GM19468 (cell line): ENCODE data around the gene COQ7.

Experiments used
- ATAC-seq: cut with Tn5 transposase; IDR thresholded peaks from one replicate; pipeline ENCODE4 v1.9.1; 2021; ENCODE audit warnings: mild to moderate bottlenecking, moderate library complexity, moderate number of reproducible peaks; ENCODE audit not compliant: unreplicated experiment; ENCODE audit errors: extremely low read depth

Gene COQ7

GRCh38 chr16:19110537-19111360, 43.3 kb downstream of the COQ7 start:
- no peak for ATAC-seq

GRCh38 chr16:19112099-19112407, 44.6 kb downstream of the COQ7 start:
- ATAC-seq = no peak

GRCh38 chr16:19113577-19114358, 46.4 kb downstream of the COQ7 start, which contains the start of gene ITPRIPL2:
Gene ITPRIPL2 (plus strand): TSS chr16:19113964. CDS start chr16:19114462, 498 bp downstream.
- ATAC-seq = no peak

GRCh38 chr16:19114359-19115147, 47.1 kb downstream of the COQ7 start:
- ATAC-seq = no peak

GRCh38 chr16:19115148-19116021, 48.0 kb downstream of the COQ7 start:
- ATAC-seq = no peak

GRCh38 chr16:19116711-19117449, 49.5 kb downstream of the COQ7 start:
- ATAC-seq = no peak

- ATAC-seq = no peak
These were observed 51.6 kb downstream of the COQ7 start for GRCh38 chr16:19118938-19119431.

GRCh38 chr16:19119564-19119963, 52.1 kb downstream of the COQ7 start:
- ATAC-seq = no peak

- ATAC-seq = no peak
These were observed 56.2 kb downstream of the COQ7 start for GRCh38 chr16:19123535-19124178.

GRCh38 chr16:19126300-19126699, 58.9 kb downstream of the COQ7 start:
- no peak for ATAC-seq

- ATAC-seq = no peak
These were observed 59.8 kb downstream of the COQ7 start for GRCh38 chr16:19127205-19127604.

- ATAC-seq = no peak
These were observed 60.3 kb downstream of the COQ7 start for GRCh38 chr16:19127674-19128131.

GRCh38 chr16:19128454-19129200, 61.2 kb downstream of the COQ7 start:
- ATAC-seq = no peak
